NAMALWA (cell line): ENCODE measurements around the gene ATP11A.

Experiments
- DNase-seq: peaks from one replicate; pipeline ENCODE4 v3.0.0-alpha.2; 2015; ENCODE audit warnings: low spot score

Gene ATP11A

GRCh38 chr13:112710855-112711527 lies 21.2 kb downstream of the ATP11A start:
- DNase-seq: no peak

GRCh38 chr13:112711528-112712265 lies 21.9 kb downstream of the ATP11A start:
- peak; percentile 44 for DNase-seq

- no peak for DNase-seq
Observed at GRCh38 chr13:112712451-112713207, 22.8 kb downstream of the ATP11A start.

GRCh38 chr13:112713517-112714253 lies 23.8 kb downstream of the ATP11A start:
- DNase-seq: no peak

- no peak for DNase-seq
Observed at GRCh38 chr13:112714376-112715174, 24.7 kb downstream of the ATP11A start.

GRCh38 chr13:112715210-112715609 lies 25.4 kb downstream of the ATP11A start:
- DNase-seq: no peak

GRCh38 chr13:112715715-112716460 lies 26.1 kb downstream of the ATP11A start:
- DNase-seq: no peak

GRCh38 chr13:112716461-112716820 lies 26.6 kb downstream of the ATP11A start:
- no peak for DNase-seq

GRCh38 chr13:112716841-112717520 lies 27.1 kb downstream of the ATP11A start:
- DNase-seq: no peak

- no peak for DNase-seq
Observed at GRCh38 chr13:112718318-112718717, 28.5 kb downstream of the ATP11A start.

- no peak for DNase-seq
Observed at GRCh38 chr13:112719016-112719415, 29.2 kb downstream of the ATP11A start.

GRCh38 chr13:112719556-112719955 lies 29.7 kb downstream of the ATP11A start:
- no peak for DNase-seq

- no peak for DNase-seq
Observed at GRCh38 chr13:112720251-112720650, 30.4 kb downstream of the ATP11A start.

GRCh38 chr13:112720814-112721197 lies 31.0 kb downstream of the ATP11A start:
- DNase-seq: no peak

GRCh38 chr13:112721198-112722104 lies 31.6 kb downstream of the ATP11A start:
- DNase-seq: no peak

- DNase-seq: peak; percentile 50
Observed at GRCh38 chr13:112722433-112723263, 32.8 kb downstream of the ATP11A start.

GRCh38 chr13:112723771-112724170 lies 33.9 kb downstream of the ATP11A start:
- no peak for DNase-seq

- no peak for DNase-seq
Observed at GRCh38 chr13:112724788-112725345, 35.0 kb downstream of the ATP11A start.
